ENCODE results near the gene RRP1B.

- TF ChIP-seq TSHZ2 (CRISPR knock-in tag; IDR thresholded peaks at IDR 0.05) = no peak
- no peak for TF ChIP-seq TCF4 (CRISPR knock-in tag; IDR thresholded peaks at IDR 0.05; ENCODE audit: borderline replicate concordance)
- no peak for TF ChIP-seq ARNTL (CRISPR knock-in tag; IDR thresholded peaks at IDR 0.05; ENCODE audit: borderline replicate concordance, low read depth)
- TF ChIP-seq SNAI2 (CRISPR knock-in tag; IDR thresholded peaks at IDR 0.05) = no peak
Measured at GRCh38 chr21:43687566-43688399, 28.4 kb downstream of the RRP1B start.

All from SK-N-SH treated with all-trans-retinoic acid at 6 μM for 48 hours (cell line).